ENCODE measurements around the gene C9orf85.

- TF ChIP-seq CTCF (IDR thresholded peaks at IDR 0.05; ENCODE audit: low read length) (no peak), EZH2 (IDR thresholded peaks at IDR 0.05; ENCODE audit: borderline replicate concordance, low read length) (no peak)
Measured at GRCh38 chr9:71944754-71945375, 33.4 kb downstream of the C9orf85 start.
